A549 (cell line): ENCODE results near the gene ATP8A2.

Experiments used
- BCL3 ChIP-seq: fragments of >200 bp; sonication (Bioruptor Twin); formaldehyde crosslinking; IDR thresholded peaks from 3 replicates; pipeline ENCODE4 v1.6.1; 2016
- CHD2 ChIP-seq: fragments of 150-350 bp; IDR thresholded peaks from 2 replicates; pipeline ENCODE4 v1.6.1; 2014; ENCODE audit warnings: low read length; ENCODE audit not compliant: partially characterized antibody
- CTCF ChIP-seq: fragments of >200 bp; sonication (Bioruptor Twin); formaldehyde crosslinking; IDR thresholded peaks from 3 replicates; pipeline ENCODE4 v1.5.1; 2016
- E2F6 ChIP-seq: IDR thresholded peaks from 2 replicates; pipeline ENCODE4 v1.6.1; 2012; ENCODE audit warnings: low read depth, borderline replicate concordance
- JUN ChIP-seq, 2 experiments: fragments of >200 bp; sonication (Bioruptor Twin); formaldehyde crosslinking; IDR thresholded peaks; 2 replicates in 1 of 2; 3 replicates in 1 of 2; pipeline ENCODE4 v1.6.1; 2016 to 2017
- KDM1A ChIP-seq: fragments of 200-600 bp; sonication (generic); IDR thresholded peaks from 2 replicates; pipeline ENCODE4 v1.6.1; 2016; ENCODE audit warnings: low read depth, mild to moderate bottlenecking
- NR3C1 ChIP-seq: fragments of >200 bp; sonication (Bioruptor Twin); formaldehyde crosslinking; IDR thresholded peaks from 3 replicates; pipeline ENCODE4 v1.6.1; 2017
- RNF2 ChIP-seq: fragments of 200-600 bp; sonication (generic); IDR thresholded peaks from 2 replicates; pipeline ENCODE4 v1.6.1; 2016; ENCODE audit warnings: low read depth, mild to moderate bottlenecking, antibody characterized with exemption, moderate library complexity, borderline replicate concordance
- SMC3 ChIP-seq: fragments of >200 bp; sonication (Bioruptor Twin); formaldehyde crosslinking; IDR thresholded peaks from 3 replicates; pipeline ENCODE4 v1.6.1; 2018; ENCODE audit warnings: inconsistent platforms
- SREBF2 ChIP-seq: fragments of 450-650 bp; IDR thresholded peaks from 2 replicates; pipeline ENCODE4 v1.6.1; 2014; ENCODE audit warnings: mild to moderate bottlenecking, moderate library complexity
- USF2 ChIP-seq: fragments of 450-650 bp; IDR thresholded peaks from 2 replicates; pipeline ENCODE4 v1.6.1; 2014; ENCODE audit warnings: antibody characterized with exemption

- TF ChIP-seq CTCF, result no peak
- no peak for TF ChIP-seq SREBF2
- TF ChIP-seq RNF2, result no peak
- no peak for TF ChIP-seq NR3C1
- no peak for TF ChIP-seq SMC3
- no peak for TF ChIP-seq CHD2
- no peak for TF ChIP-seq USF2
- TF ChIP-seq KDM1A, result no peak
- TF ChIP-seq E2F6, result no peak
- no peak for TF ChIP-seq JUN (IDR thresholded peaks at IDR 0.05)
- TF ChIP-seq BCL3, result no peak
These were observed 344.0 kb downstream of the ATP8A2 start for GRCh38 chr13:25715760-25716159.
